Neural progenitor cell (in vitro differentiated cells): Measurements from ENCODE around the gene FLNA.

Experiments used
- EZH2 ChIP-seq: fragments of 200-600 bp; sonication (generic); IDR thresholded peaks from 2 replicates; pipeline ENCODE4 v1.6.1; 2017; ENCODE audit warnings: antibody characterized with exemption, mild to moderate bottlenecking, moderate library complexity
- TF ChIP-seq, protein P1 (sequence below): fragments of 200-600 bp; sonication (generic); IDR thresholded peaks from 2 replicates; pipeline ENCODE4 v1.5.1; 2017; ENCODE audit warnings: antibody characterized with exemption, mild to moderate bottlenecking

DNA sequence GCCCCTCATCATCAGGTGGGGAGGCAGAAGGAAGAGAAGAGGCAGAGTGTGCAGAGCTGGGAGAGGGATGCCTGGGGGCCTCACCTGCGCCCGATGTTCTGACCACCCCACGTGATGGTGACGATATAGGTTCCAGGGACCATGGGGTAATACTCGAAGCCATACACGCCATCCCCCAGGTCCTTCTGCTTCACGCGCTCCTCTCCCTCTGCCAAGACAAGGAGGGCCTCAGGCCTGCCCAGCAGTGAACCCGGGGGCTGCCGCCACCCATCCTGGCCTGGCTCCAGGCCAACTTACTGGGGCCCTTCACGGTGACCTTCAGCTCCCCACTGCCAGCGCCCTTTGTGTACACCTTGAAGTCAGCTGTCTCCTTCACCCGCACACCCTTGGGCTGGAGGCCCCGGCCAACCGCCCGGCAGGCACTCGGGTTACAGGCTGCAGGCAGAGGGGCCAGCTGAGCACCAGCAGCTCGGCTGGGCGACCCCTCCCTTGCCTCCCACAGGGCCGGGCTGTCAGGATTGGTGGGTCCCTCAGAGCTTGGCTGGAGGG is 9.3 kb downstream of the FLNA start:
- TF ChIP-seq, protein P1, sequence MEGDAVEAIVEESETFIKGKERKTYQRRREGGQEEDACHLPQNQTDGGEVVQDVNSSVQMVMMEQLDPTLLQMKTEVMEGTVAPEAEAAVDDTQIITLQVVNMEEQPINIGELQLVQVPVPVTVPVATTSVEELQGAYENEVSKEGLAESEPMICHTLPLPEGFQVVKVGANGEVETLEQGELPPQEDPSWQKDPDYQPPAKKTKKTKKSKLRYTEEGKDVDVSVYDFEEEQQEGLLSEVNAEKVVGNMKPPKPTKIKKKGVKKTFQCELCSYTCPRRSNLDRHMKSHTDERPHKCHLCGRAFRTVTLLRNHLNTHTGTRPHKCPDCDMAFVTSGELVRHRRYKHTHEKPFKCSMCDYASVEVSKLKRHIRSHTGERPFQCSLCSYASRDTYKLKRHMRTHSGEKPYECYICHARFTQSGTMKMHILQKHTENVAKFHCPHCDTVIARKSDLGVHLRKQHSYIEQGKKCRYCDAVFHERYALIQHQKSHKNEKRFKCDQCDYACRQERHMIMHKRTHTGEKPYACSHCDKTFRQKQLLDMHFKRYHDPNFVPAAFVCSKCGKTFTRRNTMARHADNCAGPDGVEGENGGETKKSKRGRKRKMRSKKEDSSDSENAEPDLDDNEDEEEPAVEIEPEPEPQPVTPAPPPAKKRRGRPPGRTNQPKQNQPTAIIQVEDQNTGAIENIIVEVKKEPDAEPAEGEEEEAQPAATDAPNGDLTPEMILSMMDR = no peak
- no peak for TF ChIP-seq EZH2
